AG04449 (cell line): Measurements from ENCODE around the gene CCNDBP1.

Source experiments
- CTCF ChIA-PET: fragments of 350-600 bp; formaldehyde crosslinking; extraction: SDS; loops from one replicate; lab custom pipeline; 2021; ENCODE audit warnings: antibody characterized with exemption; lab: Yijun Ruan, JAX
- POLR2A ChIA-PET: fragments of 400-600, 350-600 bp; formaldehyde crosslinking; extraction: SDS; loops from one replicate; lab custom pipeline; 2020; ENCODE audit warnings: antibody characterized with exemption, inconsistent platforms; lab: Yijun Ruan, JAX
- DNase-seq: peaks from one replicate; pipeline ENCODE4 v3.0.0-alpha.2; 2010; ENCODE audit warnings: low read depth, low spot score
- H3K4me3 ChIP-seq: 2 replicates; pipeline ENCODE4 v1.5.1; 2011; ENCODE audit warnings: low read depth, mild to moderate bottlenecking, control low read depth, low read length
- TF ChIP-seq, protein P1 (sequence below): IDR thresholded peaks from one replicate; pipeline ENCODE4 v1.5.1; 2011; ENCODE audit warnings: mild to moderate bottlenecking, moderate library complexity, low read length, control low read depth, inconsistent platforms; ENCODE audit not compliant: insufficient read depth; ENCODE audit errors: missing control alignments

Gene CCNDBP1

DNA sequence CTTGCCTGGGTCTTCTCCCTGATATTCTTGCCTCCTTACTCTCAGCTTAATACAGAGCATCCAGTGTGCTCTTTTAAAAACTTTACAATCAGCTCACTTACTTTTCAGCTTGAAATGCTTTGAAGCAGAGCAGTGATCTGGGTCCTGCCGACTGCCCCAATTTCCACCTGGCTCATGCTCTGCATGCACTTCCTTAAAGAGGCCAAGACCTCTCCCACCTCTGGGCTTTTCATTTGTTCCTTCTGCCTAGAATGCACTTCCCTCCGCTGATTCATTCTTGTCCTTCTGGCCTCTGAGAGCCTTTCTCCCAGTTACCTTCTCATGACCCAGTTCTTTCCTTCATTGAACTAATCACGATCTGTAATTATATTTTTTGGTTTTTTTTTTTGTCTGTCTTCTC, 1.9 kb upstream of the CCNDBP1 start:
- H3K4me3 ChIP-seq, result no peak overlapping the region
- CTCF ChIA-PET, result interaction anchor here (1.2 to 5.8 kb wide), 8 partner anchors 11 to 103 kb away, joined by 3 to 63 read pairs (median 4); no protein-coding TSS in a partner anchor
- DNase-seq, result no peak
- POLR2A ChIA-PET, result no interaction called here
- TF ChIP-seq, protein P1, sequence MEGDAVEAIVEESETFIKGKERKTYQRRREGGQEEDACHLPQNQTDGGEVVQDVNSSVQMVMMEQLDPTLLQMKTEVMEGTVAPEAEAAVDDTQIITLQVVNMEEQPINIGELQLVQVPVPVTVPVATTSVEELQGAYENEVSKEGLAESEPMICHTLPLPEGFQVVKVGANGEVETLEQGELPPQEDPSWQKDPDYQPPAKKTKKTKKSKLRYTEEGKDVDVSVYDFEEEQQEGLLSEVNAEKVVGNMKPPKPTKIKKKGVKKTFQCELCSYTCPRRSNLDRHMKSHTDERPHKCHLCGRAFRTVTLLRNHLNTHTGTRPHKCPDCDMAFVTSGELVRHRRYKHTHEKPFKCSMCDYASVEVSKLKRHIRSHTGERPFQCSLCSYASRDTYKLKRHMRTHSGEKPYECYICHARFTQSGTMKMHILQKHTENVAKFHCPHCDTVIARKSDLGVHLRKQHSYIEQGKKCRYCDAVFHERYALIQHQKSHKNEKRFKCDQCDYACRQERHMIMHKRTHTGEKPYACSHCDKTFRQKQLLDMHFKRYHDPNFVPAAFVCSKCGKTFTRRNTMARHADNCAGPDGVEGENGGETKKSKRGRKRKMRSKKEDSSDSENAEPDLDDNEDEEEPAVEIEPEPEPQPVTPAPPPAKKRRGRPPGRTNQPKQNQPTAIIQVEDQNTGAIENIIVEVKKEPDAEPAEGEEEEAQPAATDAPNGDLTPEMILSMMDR, result no peak

DNA sequence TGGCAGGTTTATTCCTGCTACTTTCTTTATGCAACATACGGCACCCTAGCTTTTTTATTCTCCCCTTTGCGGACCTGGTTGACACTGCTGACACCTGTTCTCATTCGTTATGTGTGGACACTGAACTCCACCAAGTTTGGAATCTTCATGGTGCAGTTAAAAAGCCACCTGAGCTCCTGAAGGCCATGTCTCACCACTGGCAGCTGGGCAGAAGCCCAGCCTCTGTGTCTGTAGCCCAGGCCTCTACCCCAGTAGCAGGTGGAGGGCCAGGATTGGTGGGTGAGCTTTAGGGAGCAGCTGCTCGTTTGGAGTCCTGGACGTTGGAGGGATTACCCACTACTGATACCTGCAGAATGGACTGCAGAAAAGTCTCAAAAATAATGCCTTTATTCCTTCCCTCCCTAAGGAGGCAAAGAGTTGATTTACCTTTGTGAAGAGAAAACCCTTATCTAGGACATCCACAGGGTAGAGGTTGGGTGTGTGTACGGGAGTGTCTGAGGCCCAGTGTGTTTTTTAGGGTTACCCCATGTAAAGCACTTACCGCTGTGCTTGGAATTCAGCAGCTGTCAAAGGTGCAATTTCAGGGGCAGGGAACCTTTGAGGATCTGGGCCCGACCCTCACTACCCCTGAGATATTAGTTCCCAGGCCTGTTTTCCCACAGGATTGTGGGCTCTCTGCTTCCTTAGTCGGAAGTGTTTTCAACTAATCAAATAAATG, 637 bp upstream of the CCNDBP1 start:
- H3K4me3 ChIP-seq, result peak overlapping the region; percentile 73
- ChIA-PET CTCF (interaction anchor here (0.8 to 5.8 kb wide), 9 partner anchors 10 to 101 kb away, joined by 3 to 63 read pairs (median 4); no protein-coding TSS in a partner anchor), POLR2A (no interaction called here)
- no peak for DNase-seq
- TF ChIP-seq, protein P1, result no peak

DNA sequence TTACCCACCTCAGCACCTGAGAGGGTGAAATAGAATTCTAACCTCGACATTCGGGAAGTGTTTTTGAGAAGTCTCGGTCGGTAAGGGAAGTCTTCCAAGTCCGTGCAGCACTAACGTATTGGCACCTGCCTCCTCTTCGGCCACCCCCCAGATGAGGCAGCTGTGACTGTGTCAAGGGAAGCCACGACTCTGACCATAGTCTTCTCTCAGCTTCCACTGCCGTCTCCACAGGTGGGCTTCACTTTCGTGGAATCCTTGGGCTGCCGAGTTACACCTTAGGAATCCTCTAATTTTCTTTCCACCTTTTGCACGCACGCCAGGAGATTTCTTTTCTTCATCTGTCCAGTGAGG, 775 bp downstream of the CCNDBP1 start:
- POLR2A ChIA-PET, result no interaction called here
- TF ChIP-seq, protein P1, result no peak
- DNase-seq, result no peak
- CTCF ChIA-PET, result interaction anchor here (0.8 to 5.8 kb wide), 13 partner anchors 9 to 100 kb away, joined by 3 to 63 read pairs (median 7); partner anchors contain the start of gene UBR1
- peak overlapping the region; percentile 73 for H3K4me3 ChIP-seq

DNA sequence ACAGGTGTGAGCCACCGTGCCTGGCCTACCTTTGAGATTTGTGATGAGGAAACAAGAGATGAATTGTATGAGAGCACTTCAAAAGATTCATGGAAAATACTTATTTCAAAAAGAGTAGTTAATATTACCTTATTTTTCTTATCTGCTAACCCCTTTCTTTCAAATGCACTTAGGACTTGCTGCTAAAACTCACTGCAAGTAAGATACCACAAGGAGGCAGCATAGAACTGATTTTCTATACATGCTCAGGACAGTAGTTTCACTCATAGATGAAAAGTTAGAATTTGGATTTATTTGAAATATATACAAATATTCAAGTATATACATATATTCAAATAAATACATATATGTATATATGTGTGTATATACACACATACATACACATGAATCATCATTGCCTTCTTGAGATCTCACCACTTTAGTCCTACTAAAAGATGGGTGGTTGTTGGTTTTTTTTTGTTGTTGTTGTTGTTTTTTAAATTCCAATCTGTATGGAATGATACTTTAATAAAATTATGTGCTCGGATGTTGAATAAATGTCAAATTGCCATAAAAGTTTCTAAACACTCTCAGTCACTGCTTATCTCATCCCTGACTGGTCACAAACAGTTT, 2.4 kb downstream of the CCNDBP1 start:
- CTCF ChIA-PET, result interaction anchor here (0.6 to 5.8 kb wide), 6 partner anchors 8 to 98 kb away, joined by 3 to 63 read pairs (median 15); no protein-coding TSS in a partner anchor
- DNase-seq, result no peak
- TF ChIP-seq, protein P1, result peak; percentile 61
- no peak overlapping the region for H3K4me3 ChIP-seq
- POLR2A ChIA-PET, result no interaction called here

DNA sequence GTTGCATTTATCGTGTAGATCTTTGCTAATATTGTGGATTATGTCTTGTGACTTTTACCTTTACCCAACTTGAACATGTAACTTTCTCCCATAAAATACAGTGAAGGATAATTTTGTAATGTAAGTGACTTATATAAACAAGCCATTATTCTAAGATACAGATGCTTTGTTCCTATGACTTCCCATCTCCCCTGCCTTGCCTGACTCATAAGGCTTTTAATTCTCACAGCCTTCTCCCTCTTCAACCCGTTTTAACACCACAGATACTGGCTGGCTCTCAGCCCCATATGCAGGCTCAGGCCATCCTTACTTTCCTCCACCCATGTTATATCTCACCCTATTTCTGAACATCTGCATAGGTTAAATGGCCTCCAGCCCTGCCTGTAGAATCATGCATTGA, 4.1 kb downstream of the CCNDBP1 start:
- DNase-seq, result no peak
- TF ChIP-seq, protein P1, result no peak
- ChIA-PET POLR2A (no interaction called here), CTCF (interaction anchor here (1.2 to 7.8 kb wide), 4 partner anchors 11 to 96 kb away, joined by 5 to 114 read pairs (median 24); no protein-coding TSS in a partner anchor)
- H3K4me3 ChIP-seq, result no peak overlapping the region

DNA sequence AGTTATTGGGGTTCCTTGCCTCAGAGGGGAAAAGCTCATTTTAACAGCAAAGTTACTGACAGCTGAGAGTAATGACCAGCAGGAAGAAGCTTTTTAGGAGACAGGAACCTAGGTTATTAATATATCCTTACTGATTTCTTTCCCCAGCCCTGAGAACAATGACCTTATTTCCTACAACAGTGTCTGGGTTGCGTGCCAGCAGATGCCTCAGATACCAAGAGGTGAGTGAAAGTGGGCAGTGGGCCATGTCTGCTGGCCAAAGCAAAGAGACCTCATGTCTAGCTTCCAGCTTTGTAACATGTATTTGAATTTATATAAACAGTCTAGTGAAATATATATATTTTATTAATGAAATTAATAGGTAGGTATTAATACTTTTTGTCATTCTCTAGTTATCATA, 5.0 kb downstream of the CCNDBP1 start:
- CTCF ChIA-PET, result interaction anchor here (1.2 to 7.8 kb wide), 5 partner anchors 10 to 95 kb away, joined by 3 to 114 read pairs (median 10); no protein-coding TSS in a partner anchor
- no peak overlapping the region for H3K4me3 ChIP-seq
- TF ChIP-seq, protein P1, result no peak
- no peak for DNase-seq
- POLR2A ChIA-PET, result no interaction called here
